GM12865 (cell line): ENCODE data around the gene CCDC27.
"Not testable (repeated sequence)": the region's sequence is repeated elsewhere in the genome, so short reads cannot be mapped to it uniquely, and the experiment has no call there.

Experiments used
- DNase-seq: peaks from one replicate; pipeline ENCODE4 v3.0.0; 2010; ENCODE audit warnings: low read depth
- H3K4me3 ChIP-seq: 2 replicates; pipeline ENCODE4 v1.5.1; 2011; ENCODE audit warnings: mild to moderate bottlenecking, low read depth, low read length, control low read depth
- TF ChIP-seq, protein P1 (sequence below): IDR thresholded peaks from 2 replicates; pipeline ENCODE4 v1.5.1; 2011; ENCODE audit warnings: low read length, control low read depth, low read depth, inconsistent platforms; ENCODE audit not compliant: insufficient read depth; ENCODE audit errors: missing control alignments

Gene CCDC27

GRCh38 chr1:3746389-3746829 is 5.8 kb upstream of the CCDC27 start:
- peak overlapping the region; percentile 67 for H3K4me3 ChIP-seq
- TF ChIP-seq, protein P1, sequence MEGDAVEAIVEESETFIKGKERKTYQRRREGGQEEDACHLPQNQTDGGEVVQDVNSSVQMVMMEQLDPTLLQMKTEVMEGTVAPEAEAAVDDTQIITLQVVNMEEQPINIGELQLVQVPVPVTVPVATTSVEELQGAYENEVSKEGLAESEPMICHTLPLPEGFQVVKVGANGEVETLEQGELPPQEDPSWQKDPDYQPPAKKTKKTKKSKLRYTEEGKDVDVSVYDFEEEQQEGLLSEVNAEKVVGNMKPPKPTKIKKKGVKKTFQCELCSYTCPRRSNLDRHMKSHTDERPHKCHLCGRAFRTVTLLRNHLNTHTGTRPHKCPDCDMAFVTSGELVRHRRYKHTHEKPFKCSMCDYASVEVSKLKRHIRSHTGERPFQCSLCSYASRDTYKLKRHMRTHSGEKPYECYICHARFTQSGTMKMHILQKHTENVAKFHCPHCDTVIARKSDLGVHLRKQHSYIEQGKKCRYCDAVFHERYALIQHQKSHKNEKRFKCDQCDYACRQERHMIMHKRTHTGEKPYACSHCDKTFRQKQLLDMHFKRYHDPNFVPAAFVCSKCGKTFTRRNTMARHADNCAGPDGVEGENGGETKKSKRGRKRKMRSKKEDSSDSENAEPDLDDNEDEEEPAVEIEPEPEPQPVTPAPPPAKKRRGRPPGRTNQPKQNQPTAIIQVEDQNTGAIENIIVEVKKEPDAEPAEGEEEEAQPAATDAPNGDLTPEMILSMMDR = no peak
- no peak for DNase-seq

DNA sequence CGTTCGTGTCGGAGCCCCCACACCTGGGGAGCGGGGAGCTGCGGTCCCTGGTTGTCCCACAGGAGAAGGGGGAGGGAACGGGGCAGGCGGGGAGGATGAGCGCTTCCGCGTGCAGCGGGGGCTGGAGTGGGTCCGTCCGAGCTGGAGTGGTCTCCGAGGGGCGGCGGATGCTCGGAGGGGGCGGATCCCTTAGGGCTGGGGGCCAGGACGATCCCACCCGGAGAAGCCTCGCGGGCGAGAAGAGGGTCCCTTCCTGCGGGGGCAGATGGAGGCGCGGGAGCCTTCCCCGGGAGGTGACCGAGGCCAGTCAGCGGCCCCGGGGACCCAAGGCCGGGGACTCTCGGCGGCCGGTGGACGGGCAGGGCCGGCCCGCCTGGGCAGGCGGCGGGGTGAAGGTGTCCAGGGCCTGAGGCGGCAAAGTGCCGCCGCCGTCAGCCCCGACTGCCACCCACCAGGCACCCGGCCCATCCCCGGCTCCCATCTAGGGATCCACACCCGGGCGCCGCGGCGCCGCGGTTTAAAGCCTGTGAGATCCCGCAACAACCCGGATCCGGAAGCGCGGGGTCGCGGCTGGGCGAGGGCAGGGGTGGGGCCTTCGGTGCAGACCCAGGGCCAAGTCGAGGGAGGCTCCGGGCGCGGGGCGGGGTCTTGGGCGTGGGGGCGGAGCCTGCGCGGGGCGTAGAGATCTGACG is 5.3 kb upstream of the CCDC27 start:
- TF ChIP-seq, protein P1 = no peak
- peak overlapping the region; percentile 67 for H3K4me3 ChIP-seq
- DNase-seq = peak; percentile 84

GRCh38 chr1:3747522-3747848 is 4.8 kb upstream of the CCDC27 start:
- TF ChIP-seq, protein P1 = no peak
- no peak for DNase-seq
- peak overlapping the region; percentile 67 for H3K4me3 ChIP-seq

DNA sequence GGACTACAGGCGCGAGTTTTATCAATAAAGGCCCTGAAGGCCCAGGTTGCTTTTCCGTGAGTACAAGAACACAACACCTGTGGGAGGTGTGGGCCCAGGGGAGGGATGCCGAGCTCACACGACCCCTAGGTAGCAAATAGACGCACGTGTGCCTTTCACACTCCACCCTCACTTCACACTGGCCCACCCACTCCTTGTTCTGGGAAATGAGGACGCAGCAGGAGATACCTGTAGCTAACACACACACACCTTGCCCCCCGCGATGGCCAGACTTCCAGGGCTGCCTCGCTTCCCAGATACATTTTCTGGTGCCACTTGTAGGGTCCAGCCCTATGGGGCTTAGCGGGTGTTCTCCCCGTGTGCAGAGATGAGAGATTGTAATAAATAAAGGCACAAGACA is 4.3 kb upstream of the CCDC27 start:
- no peak for DNase-seq
- H3K4me3 ChIP-seq = peak overlapping the region; percentile 67
- TF ChIP-seq, protein P1 = no peak

GRCh38 chr1:3748316-3748900 is 3.8 kb upstream of the CCDC27 start:
- DNase-seq, H3K4me3 ChIP-seq: not testable (repeated sequence)

- no peak overlapping the region for H3K4me3 ChIP-seq
- DNase-seq = no peak
- TF ChIP-seq, protein P1 = no peak
Measured at GRCh38 chr1:3749512-3749911, 2.7 kb upstream of the CCDC27 start.

DNA sequence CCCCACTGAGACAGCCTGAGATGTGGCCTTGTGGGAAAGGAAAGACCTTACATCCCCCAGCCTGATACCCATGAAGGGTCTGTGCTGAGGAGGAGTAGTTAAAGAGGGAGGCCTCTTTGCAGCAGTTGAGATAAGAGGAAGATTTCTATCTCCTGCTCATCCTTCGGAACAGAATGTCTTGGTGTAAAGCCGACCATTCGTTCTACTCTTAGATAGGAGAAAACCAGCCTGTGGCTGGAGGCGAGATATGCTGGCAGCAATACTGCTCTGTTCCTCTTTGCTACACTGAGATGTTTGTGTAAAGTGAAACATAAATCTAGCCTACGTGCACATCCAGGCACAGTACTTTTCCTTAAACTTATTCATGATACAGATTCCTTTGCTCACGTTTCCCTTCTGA is 1.5 kb upstream of the CCDC27 start:
- TF ChIP-seq, protein P1 = no peak
- no peak for DNase-seq
- H3K4me3 ChIP-seq = no peak overlapping the region
